Endometrial microvascular endothelial cells (primary cell): ENCODE results near the gene OTP. TPM values are rescaled to one million over a fixed set of nuclear protein-coding genes. Genes with fewer than 3 reads are reported as not detected.
"Not testable (repeated sequence)": the region's sequence is repeated elsewhere in the genome, so short reads cannot be mapped to it uniquely, and the experiment has no call there.

Source experiments
- in situ Hi-C: cut with HindIII; loops from 2 replicates; pipeline ENCODE4 v1.10.0; 2017; ENCODE audit warnings: low sequenced_read_pairs, low pct_unique_long_range_greater_than_20kb; ENCODE audit errors: inconsistent ontology term
- total RNA-seq: library from RNA; depleted of rRNA; stranded (reverse); fragments of >200 nt; gene quantifications from one replicate; pipeline ENCODE4 v1.2.3, GENCODE V29; 2015; ENCODE audit errors: inconsistent ontology term

The OTP gene
- total RNA-seq, 1 donor from 2014 or later = not detected

- in situ Hi-C loops = no loop called here
These were observed 15.2 kb downstream of the OTP start for GRCh38 chr5:77623203-77623740.

- in situ Hi-C loops = no loop called here
These were observed 17.1 kb downstream of the OTP start for GRCh38 chr5:77621440-77621839.

- in situ Hi-C loops = no loop called here
These were observed 18.1 kb downstream of the OTP start for GRCh38 chr5:77620405-77620804.

- in situ Hi-C loops = no loop called here
These were observed 21.6 kb downstream of the OTP start for GRCh38 chr5:77616920-77617319.

GRCh38 chr5:77608927-77609326 is 29.6 kb downstream of the OTP start:
- in situ Hi-C loops = not testable (repeated sequence)

- in situ Hi-C loops = no loop called here
These were observed 31.2 kb downstream of the OTP start for GRCh38 chr5:77607324-77607723.

GRCh38 chr5:77606279-77606678 is 32.2 kb downstream of the OTP start:
- in situ Hi-C loops = no loop called here

- in situ Hi-C loops = no loop called here
These were observed 38.8 kb downstream of the OTP start for GRCh38 chr5:77599679-77600078.

GRCh38 chr5:77590347-77590746 is 48.2 kb downstream of the OTP start:
- in situ Hi-C loops = no loop called here

- in situ Hi-C loops = no loop called here
These were observed 50.3 kb downstream of the OTP start for GRCh38 chr5:77588175-77588574.

- in situ Hi-C loops = no loop called here
These were observed 52.4 kb downstream of the OTP start for GRCh38 chr5:77586101-77586500.

- in situ Hi-C loops = not testable (repeated sequence)
These were observed 56.4 kb downstream of the OTP start for GRCh38 chr5:77582143-77582542.

Other genes with a start within 250 kb of the OTP start
- 88.5 TPM for gene WDR41, start 146.4 kb downstream of the OTP start, total RNA-seq
- gene TBCA, start 137.6 kb upstream of the OTP start, total RNA-seq = 93.9 TPM